MM.1S (cell line): ENCODE measurements around the gene GPATCH3.

Experiments
- DNase-seq: peaks from one replicate; pipeline ENCODE4 v3.0.0-alpha.2; 2015
- H2AFZ ChIP-seq: fragments of 300-600 bp; sonication (generic); 2 replicates; pipeline ENCODE4 v1.6.0; 2016; ENCODE audit warnings: antibody characterized with exemption, low read length
- H3F3A ChIP-seq: fragments of 300-600 bp; sonication (generic); 2 replicates; pipeline ENCODE4 v1.6.1; 2016; ENCODE audit warnings: mild to moderate bottlenecking, antibody characterized with exemption, low read length, moderate library complexity, mixed read lengths; ENCODE audit not compliant: insufficient read depth
- H3K27ac ChIP-seq: fragments of 300-600 bp; sonication (generic); 2 replicates; pipeline ENCODE4 v1.5.1; 2016; ENCODE audit warnings: mild to moderate bottlenecking, low read length
- H3K27me3 ChIP-seq: fragments of 300-600 bp; sonication (generic); replicated peaks from 2 replicates; pipeline ENCODE4 v1.6.0; 2016; ENCODE audit warnings: low read length; ENCODE audit not compliant: insufficient read depth
- H3K36me3 ChIP-seq: fragments of 300-600 bp; sonication (generic); replicated peaks from 2 replicates; pipeline ENCODE4 v1.6.1; 2016; ENCODE audit warnings: mild to moderate bottlenecking, low read length, mixed read lengths; ENCODE audit not compliant: insufficient read depth
- H3K4me1 ChIP-seq: fragments of 300-600 bp; sonication (generic); 2 replicates; pipeline ENCODE4 v1.6.1; 2016; ENCODE audit warnings: low read length, mixed read lengths
- H3K4me2 ChIP-seq: fragments of 300-600 bp; sonication (generic); 2 replicates; pipeline ENCODE4 v1.6.0; 2016; ENCODE audit warnings: low read depth, low read length
- H3K4me3 ChIP-seq: fragments of 300-600 bp; sonication (generic); 2 replicates; pipeline ENCODE4 v1.5.1; 2016; ENCODE audit warnings: low read length, mixed read lengths
- H3K79me2 ChIP-seq: fragments of 300-600 bp; sonication (generic); 2 replicates; pipeline ENCODE4 v1.6.1; 2016; ENCODE audit warnings: mixed run types, low read length, mixed read lengths
- H3K9ac ChIP-seq: fragments of 300-600 bp; sonication (generic); 2 replicates; pipeline ENCODE4 v1.6.1; 2016; ENCODE audit warnings: low read length, mixed read lengths
- H3K9me2 ChIP-seq: fragments of 300-600 bp; sonication (generic); replicated peaks from 2 replicates; pipeline ENCODE4 v1.6.1; 2016; ENCODE audit warnings: mild to moderate bottlenecking, low read length, mixed read lengths; ENCODE audit not compliant: insufficient read depth
- H3K9me3 ChIP-seq: fragments of 300-600 bp; sonication (generic); replicated peaks from 2 replicates; pipeline ENCODE4 v1.6.1; 2016; ENCODE audit warnings: mild to moderate bottlenecking, low read length, mixed read lengths; ENCODE audit not compliant: insufficient read depth
- H4K20me1 ChIP-seq: fragments of 300-600 bp; sonication (generic); 2 replicates; pipeline ENCODE4 v1.6.1; 2016; ENCODE audit warnings: mild to moderate bottlenecking, low read length, moderate library complexity, mixed read lengths; ENCODE audit not compliant: insufficient read depth
- EZH2 ChIP-seq: fragments of 300-600 bp; sonication (generic); optimal IDR thresholded peaks from 2 replicates; pipeline ENCODE3; 2017; ENCODE audit warnings: low read depth, mild to moderate bottlenecking, antibody characterized with exemption, low read length, mixed read lengths
- EZH2phosphoT487 ChIP-seq: fragments of 300-600 bp; sonication (generic); IDR thresholded peaks from 2 replicates; pipeline ENCODE4 v1.6.1; 2018; ENCODE audit warnings: antibody characterized with exemption, low read length
- TF ChIP-seq, protein P1 (sequence below): fragments of 300-600 bp; sonication (generic); IDR thresholded peaks from 2 replicates; pipeline ENCODE4 v1.5.1; 2016; ENCODE audit warnings: antibody characterized with exemption, low read length, mixed read lengths

GPATCH3 gene

DNA sequence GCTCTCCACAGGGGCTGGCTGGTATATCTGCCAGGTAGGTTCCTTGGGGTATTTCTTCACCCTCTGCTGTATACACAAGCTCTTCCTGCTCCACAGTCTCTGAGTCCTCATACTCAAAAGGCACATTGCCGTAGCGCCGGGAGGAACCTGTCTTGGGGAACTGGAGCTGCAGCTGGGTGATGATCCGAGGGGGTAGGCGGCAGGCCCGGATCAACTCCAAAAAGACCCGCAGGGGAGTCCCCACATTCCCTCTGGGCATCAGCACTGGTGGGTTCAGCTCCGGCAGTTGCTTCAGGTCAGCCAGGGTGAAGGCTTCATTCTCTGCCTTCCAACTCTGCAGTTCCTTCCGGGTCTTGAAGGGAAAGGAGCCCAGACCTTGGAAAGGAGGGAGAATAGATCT, 2.9 kb downstream of the GPATCH3 start:
- TF ChIP-seq EZH2 (no peak), EZH2phosphoT487 (no peak)
- TF ChIP-seq, protein P1, sequence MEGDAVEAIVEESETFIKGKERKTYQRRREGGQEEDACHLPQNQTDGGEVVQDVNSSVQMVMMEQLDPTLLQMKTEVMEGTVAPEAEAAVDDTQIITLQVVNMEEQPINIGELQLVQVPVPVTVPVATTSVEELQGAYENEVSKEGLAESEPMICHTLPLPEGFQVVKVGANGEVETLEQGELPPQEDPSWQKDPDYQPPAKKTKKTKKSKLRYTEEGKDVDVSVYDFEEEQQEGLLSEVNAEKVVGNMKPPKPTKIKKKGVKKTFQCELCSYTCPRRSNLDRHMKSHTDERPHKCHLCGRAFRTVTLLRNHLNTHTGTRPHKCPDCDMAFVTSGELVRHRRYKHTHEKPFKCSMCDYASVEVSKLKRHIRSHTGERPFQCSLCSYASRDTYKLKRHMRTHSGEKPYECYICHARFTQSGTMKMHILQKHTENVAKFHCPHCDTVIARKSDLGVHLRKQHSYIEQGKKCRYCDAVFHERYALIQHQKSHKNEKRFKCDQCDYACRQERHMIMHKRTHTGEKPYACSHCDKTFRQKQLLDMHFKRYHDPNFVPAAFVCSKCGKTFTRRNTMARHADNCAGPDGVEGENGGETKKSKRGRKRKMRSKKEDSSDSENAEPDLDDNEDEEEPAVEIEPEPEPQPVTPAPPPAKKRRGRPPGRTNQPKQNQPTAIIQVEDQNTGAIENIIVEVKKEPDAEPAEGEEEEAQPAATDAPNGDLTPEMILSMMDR, result no peak
- Histone ChIP-seq H3K9me2 (no peaks in the 10 kb centered on the region), H3K27ac (no peak overlapping the region), H3K27me3 (no peaks in the 10 kb centered on the region), H3K9ac (no peak overlapping the region), H4K20me1 (no peaks in the 10 kb centered on the region), H3K36me3 (no peaks in the 10 kb centered on the region; the same call in 1 of the 2 replicates), H3K4me2 (no peak overlapping the region), H3K9me3 (no peaks in the 10 kb centered on the region), H3K4me1 (peaks cover 8% of the 10 kb centered on the region), H3K79me2 (peaks cover 44% of the 10 kb centered on the region), H3F3A (peaks cover 4% of the 10 kb centered on the region; the same call in 1 of the 2 replicates), H2AFZ (no peak overlapping the region), H3K4me3 (no peak overlapping the region)
- DNase-seq, result no peak

DNA sequence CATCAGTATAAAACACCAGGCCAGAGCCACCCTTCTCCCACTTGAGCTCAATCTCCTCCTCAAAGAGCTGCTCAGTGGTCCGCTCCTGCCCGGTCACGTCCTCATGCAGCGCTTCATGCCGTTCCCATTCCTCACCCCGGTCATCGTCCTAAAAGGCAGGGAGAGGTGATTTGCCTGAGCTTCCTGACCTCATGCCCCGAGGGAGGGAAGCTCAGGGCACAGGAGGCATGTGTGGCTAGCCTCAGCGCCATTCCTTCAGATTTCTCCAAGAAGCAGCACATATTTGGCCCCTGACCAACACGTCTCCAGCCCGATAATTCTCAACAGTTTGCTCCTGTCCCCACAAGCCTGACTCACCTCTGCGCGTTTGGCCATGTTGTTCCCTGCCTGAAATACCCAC, 6.0 kb downstream of the GPATCH3 start:
- H3K79me2 ChIP-seq, result peaks cover 40% of the 10 kb centered on the region

DNA sequence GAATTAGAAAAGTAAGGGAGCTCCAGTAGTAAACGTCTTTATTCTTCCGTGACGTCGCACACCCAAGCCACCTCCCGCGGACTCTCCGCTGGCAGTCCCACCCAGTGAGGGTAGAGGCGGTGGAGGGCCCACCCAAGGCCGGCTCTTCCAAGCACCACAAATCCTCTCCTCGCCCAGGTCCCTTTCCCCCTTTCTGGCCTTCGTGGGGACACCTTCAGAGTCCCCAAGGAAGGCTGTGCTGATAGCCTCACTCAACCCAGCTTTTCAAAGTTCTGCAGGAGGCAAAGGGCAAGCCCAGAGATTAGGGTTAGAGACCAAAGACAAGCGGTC, 9.8 kb downstream of the GPATCH3 start:
- Histone ChIP-seq H3K4me3 (peak overlapping the region; percentile 94), H3K27ac (no peak overlapping the region; the same call in 1 of the 2 replicates), H3K9me2 (no peaks in the 10 kb centered on the region), H4K20me1 (no peaks in the 10 kb centered on the region), H3K9ac (peak overlapping the region; percentile 89; the same call in 1 of the 2 replicates), H2AFZ (peak overlapping the region; percentile 92), H3K4me2 (peak overlapping the region; percentile 96), H3K27me3 (no peaks in the 10 kb centered on the region), H3K79me2 (peaks cover 36% of the 10 kb centered on the region), H3K9me3 (no peaks in the 10 kb centered on the region), H3K36me3 (0 out of 2 replicates have a peak, but pooled peaks cover 6% of the 10 kb centered on the region), H3F3A (no peaks in the 10 kb centered on the region), H3K4me1 (peaks cover 10% of the 10 kb centered on the region)
- no peak for DNase-seq
- TF ChIP-seq, protein P1, result no peak
- TF ChIP-seq EZH2phosphoT487 (no peak), EZH2 (no peak)

More for the DNA sequence above, 6.0 kb downstream of the GPATCH3 start:
- H4K20me1 ChIP-seq, result no peaks in the 10 kb centered on the region
- H3K27me3 ChIP-seq, result no peaks in the 10 kb centered on the region
- H3K9ac ChIP-seq, result no peak overlapping the region
- DNase-seq, result no peak
- H3K4me2 ChIP-seq, result no peak overlapping the region
- peaks cover 9% of the 10 kb centered on the region for H3K4me1 ChIP-seq
- H3K36me3 ChIP-seq, result no peaks in the 10 kb centered on the region; the same call in 1 of the 2 replicates
- H3K4me3 ChIP-seq, result no peak overlapping the region
- no peaks in the 10 kb centered on the region for H3F3A ChIP-seq
- H3K27ac ChIP-seq, result no peak overlapping the region
- TF ChIP-seq EZH2phosphoT487, result no peak
- TF ChIP-seq, protein P1, result no peak
- H3K9me2 ChIP-seq, result no peaks in the 10 kb centered on the region
- H2AFZ ChIP-seq, result no peak overlapping the region
- H3K9me3 ChIP-seq, result no peaks in the 10 kb centered on the region
